HepG2 (cell line): ENCODE data around the gene PIAS1. TPM values are rescaled to one million over a fixed set of nuclear protein-coding genes. Genes with fewer than 3 reads are reported as not detected.

Source experiments
- ARID2 ChIP-seq: sonication (generic); formaldehyde crosslinking; IDR thresholded peaks from 2 replicates; pipeline ENCODE4 v1.8.1; 2022; ENCODE audit warnings: mild to moderate bottlenecking, missing genetic modification reagents, borderline replicate concordance
- CENPT ChIP-seq: sonication (generic); formaldehyde crosslinking; IDR thresholded peaks from 2 replicates; pipeline ENCODE4 v1.8.0; 2022; ENCODE audit warnings: low read depth, mild to moderate bottlenecking, moderate library complexity, missing genetic modification reagents
- CERS6 ChIP-seq: sonication (generic); formaldehyde crosslinking; IDR thresholded peaks from 2 replicates; pipeline ENCODE4 v1.5.0; 2020; ENCODE audit warnings: missing genetic modification reagents
- KDM5A ChIP-seq: fragments of 200-600 bp; sonication (generic); IDR thresholded peaks from 2 replicates; pipeline ENCODE4 v1.7.0; 2018; ENCODE audit warnings: antibody characterized with exemption, mild to moderate bottlenecking, low read length, borderline replicate concordance
- MTA1 ChIP-seq: sonication (generic); formaldehyde crosslinking; IDR thresholded peaks from 2 replicates; pipeline ENCODE4 v1.4.0; 2020; ENCODE audit warnings: missing genetic modification reagents, mild to moderate bottlenecking, borderline replicate concordance
- NCOA2 ChIP-seq: sonication (generic); formaldehyde crosslinking; IDR thresholded peaks from 2 replicates; pipeline ENCODE4 v1.8.0; 2022; ENCODE audit warnings: inconsistent platforms
- POLR2G ChIP-seq: fragments of 200-400 bp; formaldehyde crosslinking; IDR thresholded peaks from 2 replicates; pipeline ENCODE4 v1.6.1; 2018; ENCODE audit warnings: mild to moderate bottlenecking, low read depth, low read length, moderate library complexity
- PRDM10 ChIP-seq: sonication (generic); formaldehyde crosslinking; IDR thresholded peaks from 2 replicates; pipeline ENCODE4 v1.4.0; 2020; ENCODE audit warnings: low read depth, missing genetic modification reagents
- RFXANK ChIP-seq: IDR thresholded peaks from 2 replicates; pipeline ENCODE4 v1.6.1; 2016
- SIN3A ChIP-seq: IDR thresholded peaks from 2 replicates; pipeline ENCODE4 v1.6.1; 2011; ENCODE audit warnings: low read depth, mild to moderate bottlenecking, control low read depth, low read length, borderline replicate concordance
- TEF ChIP-seq: sonication (generic); formaldehyde crosslinking; IDR thresholded peaks from 2 replicates; pipeline ENCODE4 v1.5.0; 2020; ENCODE audit warnings: missing genetic modification reagents
- YEATS2 ChIP-seq: sonication (generic); formaldehyde crosslinking; IDR thresholded peaks from 2 replicates; pipeline ENCODE4 v1.4.0; 2020; ENCODE audit warnings: missing genetic modification reagents, borderline replicate concordance
- ZBTB4 ChIP-seq: sonication (generic); formaldehyde crosslinking; IDR thresholded peaks from 2 replicates; pipeline ENCODE4 v1.4.0; 2020; ENCODE audit warnings: missing genetic modification reagents, mild to moderate bottlenecking, borderline replicate concordance
- ZBTB7B ChIP-seq: sonication (generic); formaldehyde crosslinking; IDR thresholded peaks from 2 replicates; pipeline ENCODE4 v1.4.0; 2020; ENCODE audit warnings: missing genetic modification reagents
- ZFAT ChIP-seq: sonication (generic); formaldehyde crosslinking; conservative IDR thresholded peaks from 2 replicates; pipeline ENCODE4 v1.8.1; 2023; ENCODE audit warnings: missing genetic modification reagents, inconsistent platforms
- ZNF225 ChIP-seq: sonication (generic); formaldehyde crosslinking; IDR thresholded peaks from 2 replicates; pipeline ENCODE4 v1.4.0; 2020; ENCODE audit warnings: mild to moderate bottlenecking, missing genetic modification reagents
- ZNF253 ChIP-seq: sonication (generic); formaldehyde crosslinking; IDR thresholded peaks from 2 replicates; pipeline ENCODE4 v1.8.0; 2022; ENCODE audit warnings: mild to moderate bottlenecking, missing genetic modification reagents, borderline replicate concordance
- ZNF639 ChIP-seq: conservative IDR thresholded peaks from 2 replicates; pipeline ENCODE4 v1.6.1; 2018; ENCODE audit warnings: missing genetic modification reagents
- ZNF644 ChIP-seq: IDR thresholded peaks from 2 replicates; pipeline ENCODE4 v1.6.1; 2016; ENCODE audit warnings: low read depth
- ZNF746 ChIP-seq: sonication (generic); formaldehyde crosslinking; IDR thresholded peaks from 2 replicates; pipeline ENCODE4 v1.8.0; 2022; ENCODE audit warnings: mild to moderate bottlenecking, missing genetic modification reagents
- ZNF816 ChIP-seq: sonication (generic); formaldehyde crosslinking; IDR thresholded peaks from 2 replicates; pipeline ENCODE4 v1.8.0; 2022; ENCODE audit warnings: missing genetic modification reagents, mild to moderate bottlenecking, borderline replicate concordance
- polyA plus RNA-seq, 8 experiments: library from polyadenylated mRNA; depleted of rRNA in 3 of 8; stranded (reverse) in 7 of 8; unstranded in 1 of 8; fragments of >200 nt; fragmentation: Illumina TruSeq in 4 of 8; extraction: Trizol in 4 of 8; gene quantifications; 2 replicates each; pipeline versions ENCODE4 v1.2.1 to v1.2.3, GENCODE V29; 2011 to 2016; ENCODE audit warnings: low read depth in 4 of 8, missing spikeins in 1 of 8, mixed read lengths in 1 of 8; ENCODE audit not compliant: insufficient read depth in 1 of 8
- total RNA-seq, 5 experiments: library from RNA; depleted of rRNA; stranded (reverse); fragments of >200 nt; fragmentation: Illumina TruSeq; extraction: Trizol; gene quantifications; 2 replicates each; pipeline ENCODE4 v1.2.3, GENCODE V29; 2016; ENCODE audit warnings: low read depth in 1 of 5

The PIAS1 gene
- total and polyA plus RNA-seq, 2 of the 13 experiments (the other 11 are each of a cell fraction or from before 2014, with no cell fraction given), result 20.7 to 33.7 TPM

- TF ChIP-seq ZNF816 (CRISPR knock-in tag) (0 out of 2 replicates have a peak, but pooled peaks have one; percentile 52), ZNF644 (CRISPR knock-in tag) (no peak), ZFAT (no peak), ZNF253 (CRISPR knock-in tag) (no peak), POLR2G (no peak), ZNF639 (CRISPR knock-in tag) (0 out of 2 replicates have a peak, but pooled peaks have one; percentile 39), RFXANK (CRISPR knock-in tag) (no peak), ARID2 (CRISPR knock-in tag) (peak; percentile 77; the same call in 1 of the 2 replicates), CERS6 (CRISPR knock-in tag) (no peak), SIN3A (no peak), MTA1 (CRISPR knock-in tag) (0 out of 2 replicates have a peak, but pooled peaks have one; percentile 49), CENPT (CRISPR knock-in tag) (no peak), ZBTB4 (CRISPR knock-in tag) (no peak), TEF (CRISPR knock-in tag) (no peak), ZNF225 (CRISPR knock-in tag) (no peak), ZNF746 (CRISPR knock-in tag) (0 out of 2 replicates have a peak, but pooled peaks have one; percentile 11), ZBTB7B (CRISPR knock-in tag) (0 out of 2 replicates have a peak, but pooled peaks have one; percentile 21), NCOA2 (no peak), KDM5A (no peak), PRDM10 (CRISPR knock-in tag) (no peak), YEATS2 (no peak)
Observed at GRCh38 chr15:68228971-68229385, 174.9 kb downstream of the PIAS1 start (continued).
